C4-2B (cell line): Measurements from ENCODE around the gene ASNS.

ENCODE experiments used
- CTCF ChIP-seq: fragments of 450-650 bp; conservative IDR thresholded peaks from 2 replicates; pipeline ENCODE4 v1.5.1; 2017; ENCODE audit warnings: mild to moderate bottlenecking
- ZFX ChIP-seq: fragments of 450-650 bp; IDR thresholded peaks from 2 replicates; pipeline ENCODE4 v1.6.1; 2017

GRCh38 chr7:97868314-97868713 lies 3.9 kb downstream of the ASNS start:
- TF ChIP-seq CTCF (no peak), ZFX (no peak)
